GM19455 (cell line): Measurements from ENCODE around the gene TOP1.
"Not testable (repeated sequence)": the region's sequence is repeated elsewhere in the genome, so short reads cannot be mapped to it uniquely, and the experiment has no call there.

Experiments used
- ATAC-seq: cut with Tn5 transposase; IDR thresholded peaks from one replicate; pipeline ENCODE4 v1.9.1; 2021; ENCODE audit not compliant: unreplicated experiment

The TOP1 gene

DNA sequence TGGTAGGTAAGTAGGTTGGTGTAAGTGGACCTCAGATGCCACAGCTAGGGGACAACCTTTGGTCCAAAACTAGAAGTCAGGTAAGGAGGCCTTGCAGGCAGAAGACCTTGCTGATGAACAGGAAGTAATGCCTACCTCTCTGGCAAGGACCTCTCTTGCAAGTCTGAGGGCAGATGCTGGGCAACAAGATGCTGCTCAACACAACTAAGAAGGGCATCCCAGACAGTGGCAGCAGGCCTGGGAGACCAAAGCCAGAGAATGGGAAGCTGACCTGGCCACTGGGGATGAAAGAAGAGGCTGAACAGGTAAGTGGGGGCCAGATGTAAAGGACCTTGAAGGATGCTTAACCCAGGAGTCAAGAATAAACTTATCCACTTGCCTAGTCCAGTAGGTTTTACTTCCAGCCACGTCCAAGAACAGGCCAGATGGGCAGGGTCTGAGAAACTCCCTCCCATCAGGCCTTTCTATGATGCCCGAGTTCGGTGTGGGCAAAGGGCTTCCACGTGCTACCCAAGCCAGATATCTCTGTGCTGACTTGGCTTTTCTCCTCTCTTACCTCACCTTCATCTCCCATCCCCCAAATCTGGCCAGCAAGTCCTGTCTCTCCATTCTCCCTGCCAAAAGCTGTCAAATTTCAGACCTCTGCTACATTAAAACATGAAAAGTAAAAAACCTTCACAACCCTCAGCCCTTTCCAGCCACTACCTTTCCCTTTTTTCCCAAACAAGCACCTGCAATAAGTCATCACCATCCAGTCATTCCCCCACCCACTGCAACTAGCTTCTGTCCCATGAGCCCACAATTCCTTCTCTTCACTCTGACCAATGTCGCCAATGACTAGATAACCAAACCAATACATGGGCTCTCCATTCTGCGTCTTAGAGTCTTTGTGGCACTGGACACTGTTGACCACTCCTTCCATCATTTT lies 97.2 kb downstream of the TOP1 start:
- ATAC-seq = no peak

DNA sequence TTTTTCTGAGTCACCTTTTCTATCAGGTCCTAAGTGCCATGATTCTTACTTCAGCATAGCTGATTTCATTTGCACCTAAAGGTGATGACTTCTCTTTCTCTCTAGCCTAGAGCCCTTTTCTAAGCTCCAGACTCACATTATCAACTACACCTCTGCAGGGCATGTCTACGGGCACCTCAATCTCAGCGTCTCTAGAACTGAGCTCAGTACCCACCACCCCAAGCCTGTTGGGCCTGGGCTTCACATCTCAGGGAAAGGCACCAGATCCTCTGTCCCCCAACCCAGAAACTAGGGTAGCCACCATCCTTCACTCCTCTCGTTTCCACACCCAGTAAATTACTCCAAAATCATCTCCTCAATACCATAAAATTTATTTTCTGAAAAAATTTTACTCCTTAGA lies 98.1 kb downstream of the TOP1 start:
- no peak for ATAC-seq

DNA sequence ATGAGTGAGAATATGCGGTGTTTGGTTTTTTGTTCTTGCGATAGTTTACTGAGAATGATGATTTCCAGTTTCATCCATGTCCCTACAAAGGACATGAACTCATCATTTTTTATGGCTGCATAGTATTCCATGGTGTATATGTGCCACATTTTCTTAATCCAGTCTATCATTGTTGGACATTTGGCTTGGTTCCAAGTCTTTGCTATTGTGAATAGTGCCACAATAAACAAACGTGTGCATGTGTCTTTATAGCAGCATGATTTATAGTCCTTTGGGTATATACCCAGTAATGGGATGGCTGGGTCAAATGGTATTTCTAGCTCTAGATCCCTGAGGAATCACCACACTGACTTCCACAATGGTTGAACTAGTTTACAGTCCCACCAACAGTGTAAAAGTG lies 99.7 kb downstream of the TOP1 start:
- not testable (repeated sequence) for ATAC-seq

DNA sequence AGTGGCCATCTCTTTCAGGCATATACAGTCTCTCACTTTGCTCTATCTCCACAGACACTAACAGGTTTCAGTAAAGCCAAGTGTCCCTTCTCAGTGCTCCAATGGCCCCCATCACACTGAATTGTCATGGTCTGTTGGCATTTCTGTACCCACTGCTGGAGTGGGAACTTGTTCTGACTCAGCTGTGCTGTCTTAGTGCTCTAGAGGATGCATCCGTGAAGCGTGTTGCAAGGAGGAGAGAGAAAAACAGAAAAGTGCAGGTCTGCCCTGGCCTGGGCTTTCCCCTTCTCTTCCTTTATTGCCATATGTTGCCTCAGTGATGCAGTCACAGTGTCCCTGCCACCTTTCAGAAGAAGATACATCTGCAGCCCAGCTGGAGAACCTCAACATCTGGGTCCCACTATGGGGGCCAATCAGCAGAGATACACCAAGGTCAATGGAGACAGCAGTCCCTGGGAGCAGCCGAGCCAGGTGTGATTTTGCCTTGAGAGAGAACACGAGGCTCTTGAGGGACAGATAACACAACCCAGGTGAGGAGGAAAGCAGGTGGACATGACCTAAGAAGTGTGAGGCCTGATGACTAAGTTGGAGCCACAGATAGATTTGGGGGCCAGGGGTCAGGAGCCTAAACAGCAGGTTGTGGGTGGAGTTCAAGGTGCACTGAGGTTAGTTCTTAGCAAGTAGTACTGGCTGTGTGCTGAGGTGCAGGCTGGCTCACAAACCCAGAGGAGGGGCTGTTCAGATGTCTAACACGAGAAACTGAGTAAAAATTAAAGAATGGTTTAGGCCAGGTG lies 103.2 kb downstream of the TOP1 start:
- ATAC-seq = no peak

DNA sequence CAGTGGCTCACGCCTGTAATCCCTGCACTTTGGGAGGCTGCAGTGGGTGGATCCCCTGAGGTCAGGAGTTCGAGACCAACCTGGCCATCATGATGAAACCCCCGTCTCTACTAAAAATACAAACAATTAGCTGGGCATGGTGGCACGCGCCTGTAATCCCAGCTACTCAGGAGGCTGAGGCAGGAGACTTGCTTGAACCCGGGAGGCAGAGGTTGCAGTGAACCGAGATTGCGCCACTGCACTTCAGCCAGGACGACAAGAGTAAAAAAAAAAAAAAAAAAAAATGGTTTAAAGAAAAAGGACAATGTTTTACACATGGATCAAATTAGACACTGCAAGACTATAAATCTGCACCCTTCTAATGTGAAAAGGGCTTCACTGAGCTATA lies 103.8 kb downstream of the TOP1 start:
- not testable (repeated sequence) for ATAC-seq

DNA sequence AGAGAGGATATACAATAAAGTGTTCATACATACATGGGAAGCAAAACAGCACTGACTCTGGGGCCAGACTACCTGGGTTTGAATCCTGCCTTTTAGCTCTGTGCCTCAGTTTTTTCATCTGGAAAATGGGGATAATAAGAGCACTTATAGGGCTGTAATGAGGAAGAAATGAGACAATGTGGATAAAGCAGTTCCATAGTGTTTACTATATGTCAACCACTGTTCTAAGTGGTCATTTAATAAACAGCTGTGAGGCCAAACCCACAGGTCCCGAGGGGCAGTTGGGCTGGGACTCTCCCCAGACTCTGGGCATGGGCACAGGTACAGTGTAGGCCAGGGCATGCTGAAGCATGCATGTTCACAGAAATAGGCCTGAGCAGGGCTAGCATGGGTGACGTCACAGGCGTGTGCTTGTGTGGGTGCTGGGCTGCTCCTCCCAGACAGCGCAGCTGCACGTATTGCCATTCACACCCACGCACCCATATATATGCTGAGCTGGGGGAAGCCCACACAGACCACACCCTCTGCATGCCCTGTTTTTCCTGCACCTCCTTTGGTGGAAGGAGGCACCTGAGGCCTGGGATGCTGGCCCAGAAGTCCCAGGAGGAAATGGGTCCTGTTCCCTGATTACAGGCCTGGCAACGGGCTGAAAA lies 105.2 kb downstream of the TOP1 start:
- ATAC-seq = peak; percentile 41

DNA sequence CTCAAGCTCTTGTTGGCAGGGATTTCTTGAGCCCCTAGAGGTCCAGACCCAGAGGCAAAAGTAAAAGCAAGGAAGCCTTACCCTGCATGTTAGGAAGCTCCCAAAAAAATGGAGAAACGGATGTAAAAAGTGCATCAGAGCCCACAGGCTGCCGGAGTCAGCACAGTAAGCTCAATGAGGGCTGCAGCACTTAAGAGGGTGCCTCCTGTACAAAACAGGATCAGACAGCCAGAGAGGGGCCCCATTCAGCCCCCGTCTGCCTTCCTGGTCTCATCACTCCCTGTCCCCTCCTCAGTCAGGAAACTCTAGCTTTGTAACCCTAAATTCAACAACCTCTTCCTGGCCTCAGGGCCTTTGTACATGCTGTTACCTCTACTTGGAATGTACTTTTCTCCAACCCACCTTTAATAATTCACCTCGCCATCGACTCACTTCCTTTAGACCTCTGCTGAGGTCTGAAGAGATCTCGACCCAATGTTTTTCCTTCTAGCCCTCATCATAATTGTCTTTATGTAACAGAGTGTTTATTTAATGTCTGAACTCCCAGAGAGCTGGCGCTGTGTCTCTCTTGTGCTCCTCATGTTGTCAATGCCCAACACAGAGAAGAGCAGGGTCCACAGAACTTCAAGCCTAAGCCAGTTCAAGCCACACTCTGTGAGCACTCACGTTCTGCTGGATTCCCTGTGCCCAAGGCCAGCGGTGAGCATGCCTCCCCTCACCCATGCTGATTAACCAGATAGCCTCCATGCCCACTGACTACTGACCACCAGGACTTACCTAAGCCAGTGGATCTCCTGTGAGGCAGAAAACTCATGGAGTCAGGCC lies 106.0 kb downstream of the TOP1 start:
- ATAC-seq = no peak

DNA sequence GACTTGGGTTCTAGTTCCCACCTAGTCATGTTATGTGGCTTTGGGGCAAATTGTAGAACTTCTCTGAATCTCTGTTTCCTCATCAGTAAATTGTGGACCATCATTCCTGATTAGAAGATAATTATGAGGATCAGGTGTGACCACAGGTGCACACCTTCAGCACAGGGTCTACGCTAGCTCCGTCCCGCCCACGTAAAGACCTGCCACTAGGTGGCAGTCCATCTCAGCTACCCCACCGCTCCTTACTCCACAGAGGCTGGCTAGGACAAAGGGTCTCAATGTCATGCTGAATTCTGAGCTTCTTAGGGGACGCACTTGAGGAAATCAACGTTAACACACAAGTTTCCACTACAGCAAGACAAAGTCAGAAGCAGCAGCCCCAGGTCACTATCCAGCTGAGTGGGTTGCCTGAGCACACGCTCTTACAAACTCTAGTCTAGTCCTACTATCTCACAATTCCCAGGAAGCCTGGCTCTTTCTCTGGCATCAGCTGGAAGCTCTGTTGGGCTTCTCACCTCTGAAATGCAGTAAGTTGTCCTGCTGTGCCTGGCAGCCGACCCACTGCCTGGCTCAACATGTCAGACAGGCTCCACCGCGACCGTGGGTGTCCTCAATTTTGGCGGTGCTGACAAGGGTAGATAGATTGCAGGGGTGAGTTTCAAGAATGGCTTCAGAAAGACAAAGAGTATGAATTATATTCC lies 106.7 kb downstream of the TOP1 start:
- ATAC-seq = no peak

DNA sequence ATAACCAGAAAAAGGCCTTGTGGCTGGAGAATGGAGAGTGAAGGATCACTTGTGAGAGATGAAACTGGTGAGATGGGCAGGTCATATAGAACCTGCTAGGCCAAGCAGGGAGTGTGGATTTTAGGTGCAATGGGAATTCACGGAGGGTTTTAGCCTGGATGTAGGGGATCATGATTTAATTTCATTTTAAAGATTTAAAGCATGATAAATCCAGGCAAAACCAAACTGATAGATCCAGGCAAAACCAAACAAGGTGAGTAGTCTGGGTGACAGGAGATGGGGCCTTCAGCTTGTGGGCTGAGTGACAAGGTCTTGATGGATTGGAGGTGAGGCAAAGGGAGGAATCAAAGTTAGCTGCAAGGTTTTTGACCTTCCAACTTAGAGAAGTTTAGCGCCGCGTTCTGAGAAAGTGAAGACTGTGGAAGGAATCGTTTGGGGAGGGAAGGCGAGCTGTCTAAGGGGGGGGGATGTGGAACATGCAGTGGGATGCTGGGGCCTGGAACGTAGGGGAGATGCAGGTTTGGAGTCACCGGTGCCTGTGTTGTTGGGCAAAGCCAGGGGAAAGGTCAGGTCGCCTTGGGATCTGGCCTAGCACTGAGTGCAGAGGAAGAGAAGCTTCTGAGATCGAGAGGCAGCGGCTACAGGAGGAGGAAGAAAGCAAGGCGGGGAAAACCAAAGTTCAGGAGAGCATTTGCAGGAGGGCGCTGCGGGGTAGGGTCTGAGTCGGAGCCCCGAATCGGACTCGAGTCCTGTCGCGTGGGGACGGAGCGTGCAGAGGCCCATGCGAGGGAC lies 107.5 kb downstream of the TOP1 start:
- no peak for ATAC-seq

DNA sequence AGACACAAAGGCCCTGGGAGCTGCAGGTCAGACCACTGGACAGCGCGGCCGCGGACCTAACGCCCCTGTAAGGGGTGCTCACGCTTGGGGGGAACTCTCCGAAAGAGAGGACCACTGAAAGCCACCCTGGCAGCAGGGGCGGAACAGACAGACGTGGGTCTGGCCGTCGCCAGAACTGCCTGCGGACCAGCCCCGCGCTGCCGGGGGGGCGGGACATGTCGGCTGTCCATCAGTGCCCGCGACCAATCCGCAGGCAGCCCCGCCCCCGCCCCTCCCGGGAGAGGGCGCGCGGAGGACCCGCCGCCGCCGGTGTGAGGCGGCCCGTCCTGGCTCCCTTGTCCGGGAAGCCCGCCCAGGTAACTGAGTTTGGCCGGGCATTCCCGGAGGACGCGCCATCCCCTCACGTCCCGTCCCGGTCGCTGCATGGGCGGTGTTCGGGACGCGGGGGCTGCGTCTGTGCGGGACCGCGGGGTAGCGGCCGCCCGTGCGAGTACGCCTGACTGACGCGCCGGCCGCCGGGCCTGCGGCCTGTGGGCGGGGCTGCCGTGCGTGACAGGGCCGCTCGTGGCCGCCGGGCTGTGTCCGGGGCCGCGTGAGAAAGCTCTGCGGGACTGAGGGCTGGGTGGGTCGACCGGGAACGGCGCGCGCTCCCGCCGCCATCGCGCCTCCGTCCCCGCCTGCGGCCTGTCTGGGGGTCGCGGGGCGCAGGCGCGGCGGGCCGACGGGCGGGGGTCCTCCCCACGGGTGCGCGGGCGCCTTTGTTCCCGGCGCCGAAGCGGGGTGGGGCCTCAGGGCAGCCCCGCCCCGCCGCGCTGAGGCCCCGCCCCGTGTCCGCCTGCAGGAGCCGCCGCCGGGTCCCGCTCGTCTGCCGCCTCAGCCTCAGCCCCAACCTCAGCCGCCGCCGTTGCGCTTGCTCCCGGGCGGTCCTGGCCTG lies 108.3 kb downstream of the TOP1 start, which contains the start of gene PLCG1:
TSS of gene PLCG1 (plus strand) at position 864 of the 934 bp plus-strand sequence. CDS start 99 bp downstream, outside the sequence.
- peak; percentile 60 for ATAC-seq

DNA sequence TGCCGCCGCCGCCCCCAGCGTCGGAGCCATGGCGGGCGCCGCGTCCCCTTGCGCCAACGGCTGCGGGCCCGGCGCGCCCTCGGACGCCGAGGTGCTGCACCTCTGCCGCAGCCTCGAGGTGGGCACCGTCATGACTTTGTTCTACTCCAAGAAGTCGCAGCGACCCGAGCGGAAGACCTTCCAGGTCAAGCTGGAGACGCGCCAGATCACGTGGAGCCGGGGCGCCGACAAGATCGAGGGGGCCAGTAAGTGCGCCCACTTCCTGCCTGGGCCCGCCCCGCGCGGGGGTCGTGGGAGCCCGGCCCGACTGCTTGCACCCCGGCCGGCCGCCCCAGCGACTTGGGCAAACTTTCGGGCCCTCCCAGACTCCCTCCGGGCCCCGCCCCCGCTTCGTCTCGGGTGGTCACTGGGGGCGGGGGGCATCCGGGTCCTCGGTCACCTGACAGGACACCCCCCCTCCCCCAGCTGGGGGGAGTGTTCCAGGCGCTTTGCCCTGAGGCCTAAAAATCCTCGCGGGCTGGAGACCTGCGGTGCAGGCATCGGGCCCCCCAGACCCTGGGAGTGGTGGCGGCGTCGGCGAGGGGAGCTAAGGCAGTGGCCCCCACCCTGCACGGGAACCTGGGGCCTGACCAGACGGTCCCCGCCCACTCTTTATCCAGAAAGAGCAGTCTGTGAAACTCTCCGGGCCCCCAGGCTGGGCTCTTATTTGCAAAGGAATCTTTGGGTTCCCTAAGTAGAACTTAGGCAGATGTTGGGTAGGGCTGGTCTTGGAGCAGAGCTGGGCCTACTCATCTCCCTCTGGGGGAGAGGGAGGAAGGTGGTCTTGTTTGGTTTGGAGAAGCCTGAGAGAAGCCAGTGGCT lies 109.2 kb downstream of the TOP1 start:
- peak; percentile 21 for ATAC-seq

DNA sequence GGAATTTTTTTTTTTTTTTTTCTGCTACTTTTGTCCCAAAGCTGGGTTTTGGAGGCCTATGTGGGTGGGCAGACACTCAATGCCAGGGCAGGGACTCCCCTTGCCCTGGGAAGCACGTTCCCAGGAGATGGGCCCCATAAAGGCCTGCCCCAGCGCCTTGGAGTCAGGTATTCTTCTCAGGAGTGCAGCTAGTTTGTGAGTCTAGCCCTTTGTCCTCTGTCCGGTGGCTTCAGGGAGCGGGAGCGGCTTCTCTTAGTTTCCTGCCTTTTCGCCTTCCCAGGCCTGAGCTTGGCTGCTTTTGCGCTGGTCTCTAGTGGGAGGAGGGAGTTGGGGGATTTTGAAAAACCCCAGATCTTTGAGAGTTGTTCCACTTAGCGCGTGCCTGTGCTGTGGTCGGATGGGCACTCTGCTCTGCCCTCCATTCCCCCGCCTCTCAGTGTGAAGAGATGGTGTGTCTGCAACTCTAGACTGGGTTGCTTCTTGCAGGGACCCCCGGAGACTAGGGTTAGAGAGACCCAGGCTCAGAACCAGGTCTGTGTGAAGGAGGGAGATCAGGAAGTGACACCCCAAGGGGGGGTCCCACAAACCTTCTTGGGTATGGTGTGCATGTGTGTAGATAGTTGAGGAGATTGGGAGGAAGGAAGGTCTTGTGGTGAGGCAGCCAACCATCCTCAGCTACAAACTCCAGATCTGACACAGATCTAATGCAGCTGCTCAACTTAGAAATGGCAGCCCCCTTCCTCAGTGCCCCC lies 110.0 kb downstream of the TOP1 start:
- ATAC-seq = no peak

DNA sequence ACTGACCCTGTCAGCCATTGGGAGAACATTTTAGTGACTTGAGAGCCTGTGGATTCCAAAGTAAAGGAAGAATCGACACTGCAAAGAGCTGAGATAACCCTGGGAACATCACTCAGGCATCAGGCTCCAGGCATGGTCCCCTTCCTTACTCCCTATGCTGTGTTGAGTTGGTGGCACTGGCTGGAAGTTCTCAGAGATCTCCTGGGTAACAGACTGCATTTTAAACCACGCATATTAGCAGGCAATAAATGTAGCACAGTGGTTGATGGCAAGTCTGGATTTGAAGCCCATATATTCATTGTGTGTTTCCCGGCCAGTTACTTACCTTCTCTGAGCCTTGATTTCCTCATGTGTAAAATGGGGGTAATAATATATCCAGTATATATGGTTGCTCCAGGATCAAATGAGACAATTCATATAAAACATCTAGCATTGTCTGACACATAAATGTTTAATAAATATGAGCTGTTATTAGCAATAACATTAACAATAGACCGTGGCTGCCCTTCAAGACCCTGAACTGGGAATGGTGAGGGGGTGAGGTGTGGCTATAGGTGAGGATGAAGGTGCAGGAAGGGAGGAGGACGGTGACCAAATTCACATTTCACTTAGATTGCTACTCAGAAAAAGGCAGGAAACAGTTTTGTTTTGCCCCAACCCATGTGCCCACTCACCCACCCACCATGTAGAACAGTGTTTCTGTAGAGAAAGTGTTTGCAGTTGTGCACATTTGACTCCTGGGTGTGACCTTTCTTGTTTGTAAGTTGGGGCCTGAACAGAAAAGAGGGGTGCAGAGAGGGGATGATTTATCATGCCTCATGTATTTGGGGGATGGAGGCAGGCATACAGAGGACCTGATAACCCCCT lies 110.8 kb downstream of the TOP1 start:
- no peak for ATAC-seq

DNA sequence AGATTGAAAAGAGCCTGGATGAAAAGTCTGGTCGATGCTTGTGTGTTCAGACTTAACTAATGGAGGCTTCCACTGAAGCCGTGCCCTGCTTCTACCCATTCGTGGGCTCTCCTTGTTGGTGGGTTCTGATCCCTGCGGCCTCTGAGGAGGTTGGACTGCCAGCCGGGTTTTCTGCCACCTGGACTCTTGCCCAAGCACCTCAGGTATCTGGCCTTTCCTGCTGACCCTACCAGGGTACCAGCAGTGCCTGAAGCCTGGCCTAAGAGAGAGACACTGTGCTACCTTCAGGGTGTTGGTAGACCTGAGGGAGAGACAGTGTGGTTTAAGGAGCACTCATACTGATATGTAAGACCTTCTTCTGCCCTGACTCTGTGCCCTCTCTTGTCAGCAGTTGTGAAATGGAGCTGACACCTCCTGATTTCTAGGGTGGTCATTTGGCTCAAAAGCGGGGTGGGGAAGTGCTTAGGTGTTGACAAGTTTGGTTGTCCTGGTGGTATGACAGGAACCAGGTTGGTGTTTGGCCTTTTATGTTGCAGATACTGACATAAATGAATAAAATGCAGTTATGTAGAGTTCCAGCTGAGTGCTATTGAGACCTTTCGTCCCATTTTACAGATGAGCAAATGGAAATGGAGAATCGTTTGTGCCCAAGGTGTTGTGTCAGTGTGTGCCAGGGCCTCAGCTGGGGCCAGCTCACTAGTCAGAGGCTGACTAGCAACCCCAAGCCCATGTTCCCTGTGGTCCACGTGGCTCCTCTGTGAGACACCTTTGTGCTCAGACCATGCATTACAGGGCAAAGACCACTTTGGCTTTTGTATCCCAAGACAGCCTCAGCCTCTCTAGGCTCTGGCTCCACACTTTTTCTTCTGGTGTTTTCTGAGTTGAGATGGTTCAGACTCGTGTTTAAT lies 111.9 kb downstream of the TOP1 start:
- no peak for ATAC-seq
